ENCODE measurements around the gene MOGAT2. TPM values are rescaled to one million over a fixed set of nuclear protein-coding genes. Genes with fewer than 3 reads are reported as not detected.

The MOGAT2 gene
- total RNA-seq, 1 donor from 2014 or later = not detected

DNA sequence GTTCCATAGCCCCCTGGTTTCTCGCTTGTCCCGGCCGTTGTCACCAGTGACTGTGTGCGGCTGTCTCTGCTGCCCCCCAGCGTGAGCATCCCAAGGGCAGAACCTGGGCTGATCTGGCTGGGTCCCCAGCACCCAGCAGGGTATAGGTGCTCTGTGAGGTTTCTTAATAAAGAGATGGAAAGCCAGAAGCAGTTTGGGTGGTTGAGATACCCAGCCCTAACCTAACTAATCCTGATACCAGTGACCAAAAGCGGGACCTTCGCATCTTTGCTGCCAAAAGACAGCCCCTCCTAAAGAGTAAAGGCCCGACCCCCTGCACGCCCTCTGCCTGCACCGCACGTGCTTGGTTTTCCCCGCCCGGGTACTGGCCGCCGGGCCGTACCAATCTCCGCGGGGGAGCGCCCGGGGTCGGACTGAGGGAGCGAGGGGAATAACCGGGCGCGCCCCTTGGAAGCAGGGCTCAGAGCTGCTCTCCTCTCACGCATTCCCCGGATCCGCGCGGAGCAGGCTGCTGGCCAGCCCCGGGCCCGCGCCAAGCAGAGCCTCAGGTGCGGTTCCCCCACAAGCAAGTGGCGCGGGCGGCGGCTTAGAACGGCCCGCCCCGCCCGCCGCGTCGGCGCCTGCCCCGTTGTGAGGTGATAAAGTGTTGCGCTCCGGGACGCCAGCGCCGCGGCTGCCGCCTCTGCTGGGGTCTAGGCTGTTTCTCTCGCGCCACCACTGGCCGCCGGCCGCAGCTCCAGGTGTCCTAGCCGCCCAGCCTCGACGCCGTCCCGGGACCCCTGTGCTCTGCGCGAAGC lies 50.7 kb downstream of the MOGAT2 start, which contains the start of gene DGAT2:
TSS of gene DGAT2 (plus strand) at position 667 of the 797 bp plus-strand sequence. CDS start 214 bp downstream, outside the sequence.
- Mint-ChIP-seq H3K27ac (peak within 1 kb of the TSS; percentile 60), H3K36me3 (ENCODE audit: low read depth) (no peaks in the 10 kb centered on the region), H3K9me3 (no peaks in the 10 kb centered on the region), H3K27me3 (ENCODE audit: low read depth) (peaks cover 26% of the 10 kb centered on the region), H3K4me3 (ENCODE audit: low read depth) (peak within 1 kb of the TSS; percentile 70), H3K4me1 (ENCODE audit: low read depth) (peaks cover 23% of the 10 kb centered on the region)
- DNase-seq (ENCODE audit: low spot score) = peak; percentile 68
- intact Hi-C loops (cut with micrococcal nuclease) = loop anchor here (2.0 kb wide), 1 partner anchor 46 kb away; the partner anchor contains the start of gene UVRAG

DNA sequence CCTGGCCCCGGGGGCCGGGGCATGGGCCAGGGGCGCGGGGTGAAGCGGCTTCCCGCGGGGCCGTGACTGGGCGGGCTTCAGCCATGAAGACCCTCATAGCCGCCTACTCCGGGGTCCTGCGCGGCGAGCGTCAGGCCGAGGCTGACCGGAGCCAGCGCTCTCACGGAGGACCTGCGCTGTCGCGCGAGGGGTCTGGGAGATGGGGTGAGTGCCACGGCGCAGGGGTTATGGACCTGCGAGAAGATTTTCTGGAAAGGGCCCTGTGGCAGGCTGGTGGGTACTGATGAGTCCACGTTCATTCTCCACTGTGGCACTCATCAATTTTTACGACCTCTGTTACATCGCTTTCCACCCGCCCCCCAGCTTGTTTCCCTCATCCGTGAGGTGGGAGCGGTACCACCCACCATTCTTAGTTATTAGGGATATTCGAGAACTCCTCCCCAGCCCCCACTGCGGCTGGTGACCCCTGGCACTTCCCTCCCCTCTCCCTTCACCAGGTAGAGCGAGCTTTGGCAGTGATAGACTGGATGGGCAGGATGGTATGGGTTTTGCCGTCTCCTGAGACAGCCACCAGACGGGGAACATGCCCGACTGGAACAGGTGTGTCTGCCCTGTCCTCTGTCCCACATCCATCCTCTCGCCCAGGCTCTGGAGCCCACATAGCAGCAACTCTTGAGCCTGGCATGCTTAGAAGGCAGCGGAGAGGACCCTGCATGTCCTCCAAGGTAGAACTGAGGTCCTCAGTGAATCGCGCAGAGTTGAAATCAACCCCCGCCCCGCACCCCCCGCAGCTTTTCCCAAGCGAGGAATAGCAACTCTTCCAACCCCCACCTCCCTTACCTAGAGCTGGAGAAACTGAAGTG lies 51.5 kb downstream of the MOGAT2 start:
- intact Hi-C loops (cut with micrococcal nuclease) = loop anchor here (2.0 kb wide), 1 partner anchor 46 kb away; the partner anchor contains the start of gene UVRAG
- Mint-ChIP-seq H3K27me3 (ENCODE audit: low read depth) (peaks cover 26% of the 10 kb centered on the region), H3K27ac (no peak overlapping the region)

DNA sequence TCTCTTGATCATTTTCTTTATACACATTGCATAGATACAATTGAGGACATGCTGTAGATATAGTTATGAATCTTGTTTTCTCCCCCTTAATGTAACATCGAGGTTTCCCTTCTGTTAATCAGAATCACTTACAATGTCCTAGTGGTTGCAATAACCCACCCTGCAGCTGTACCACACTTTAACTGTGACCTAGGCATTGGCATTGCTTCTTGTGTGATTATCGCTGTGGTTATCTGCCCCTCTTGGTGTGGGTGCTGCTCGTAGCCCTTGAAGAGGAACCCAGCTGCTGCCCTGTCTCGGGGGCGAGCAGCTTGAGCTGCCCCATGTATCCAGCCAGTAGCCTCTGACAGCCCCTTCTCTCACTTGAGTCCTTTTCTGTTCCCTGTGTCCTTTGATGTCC lies 52.5 kb downstream of the MOGAT2 start:
- no peaks in the 10 kb centered on the region for H3K9me3 Mint-ChIP-seq
- intact Hi-C loops (cut with micrococcal nuclease) = no loop called here
- no peak overlapping the region for H3K27ac Mint-ChIP-seq

More for the DNA sequence above, 51.5 kb downstream of the MOGAT2 start:
- Mint-ChIP-seq H3K36me3 (ENCODE audit: low read depth) (no peaks in the 10 kb centered on the region), H3K9me3 (no peaks in the 10 kb centered on the region), H3K4me3 (ENCODE audit: low read depth) (peak overlapping the region; percentile 61), H3K4me1 (ENCODE audit: low read depth) (peaks cover 29% of the 10 kb centered on the region)
- DNase-seq (ENCODE audit: low spot score) = no peak

DNA sequence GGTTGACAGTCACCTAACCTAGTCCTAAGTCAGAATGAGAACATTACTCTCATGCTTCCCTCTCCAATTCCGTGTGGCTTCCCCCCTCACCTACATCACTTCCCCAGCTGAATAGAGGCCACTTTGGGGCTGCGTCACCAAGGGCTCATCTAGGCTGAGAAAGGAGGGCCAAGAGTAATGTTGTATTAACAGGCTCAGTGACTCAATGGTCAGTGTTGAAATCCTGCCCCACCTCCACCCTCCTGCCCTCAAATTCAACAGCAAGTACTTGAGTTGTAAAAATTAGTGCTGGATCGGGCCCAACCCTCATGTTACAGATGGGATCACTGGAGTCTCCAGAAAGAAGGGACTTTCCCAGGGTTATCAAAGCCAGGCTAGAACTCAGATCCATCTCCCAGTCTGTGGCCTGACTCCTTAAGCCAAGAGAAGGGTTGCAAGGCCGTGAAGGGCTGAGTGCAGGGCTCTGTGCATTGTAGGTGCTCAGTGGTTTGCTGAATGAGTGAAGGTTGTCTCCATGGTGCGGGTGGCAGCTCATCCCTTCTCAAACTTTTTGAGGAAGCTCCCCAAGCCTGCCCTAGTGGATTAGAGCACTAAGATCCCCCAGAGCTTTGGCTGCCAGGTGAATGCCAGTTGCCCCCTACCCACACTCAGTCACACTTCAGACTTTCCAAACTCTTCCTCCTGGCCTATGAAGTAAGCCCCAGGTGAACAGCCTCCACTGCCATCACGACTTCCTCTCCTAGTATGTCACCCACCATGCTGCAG lies 54.2 kb downstream of the MOGAT2 start:
- intact Hi-C loops (cut with micrococcal nuclease) = no loop called here
- H3K27ac Mint-ChIP-seq = no peak overlapping the region
- no peaks in the 10 kb centered on the region for H3K9me3 Mint-ChIP-seq
- peaks cover 26% of the 10 kb centered on the region for H3K27me3 Mint-ChIP-seq (ENCODE audit: low read depth)
- no peaks in the 10 kb centered on the region for H3K36me3 Mint-ChIP-seq (ENCODE audit: low read depth)
- H3K4me1 Mint-ChIP-seq (ENCODE audit: low read depth) = peaks cover 28% of the 10 kb centered on the region
- no peak for DNase-seq (ENCODE audit: low spot score)
- no peak overlapping the region for H3K4me3 Mint-ChIP-seq (ENCODE audit: low read depth)

More for the DNA sequence above, 52.5 kb downstream of the MOGAT2 start:
- Mint-ChIP-seq H3K27me3 (ENCODE audit: low read depth) (peaks cover 26% of the 10 kb centered on the region), H3K4me3 (ENCODE audit: low read depth) (no peak overlapping the region), H3K36me3 (ENCODE audit: low read depth) (no peaks in the 10 kb centered on the region), H3K4me1 (ENCODE audit: low read depth) (peaks cover 29% of the 10 kb centered on the region)
- no peak for DNase-seq (ENCODE audit: low spot score)

DNA sequence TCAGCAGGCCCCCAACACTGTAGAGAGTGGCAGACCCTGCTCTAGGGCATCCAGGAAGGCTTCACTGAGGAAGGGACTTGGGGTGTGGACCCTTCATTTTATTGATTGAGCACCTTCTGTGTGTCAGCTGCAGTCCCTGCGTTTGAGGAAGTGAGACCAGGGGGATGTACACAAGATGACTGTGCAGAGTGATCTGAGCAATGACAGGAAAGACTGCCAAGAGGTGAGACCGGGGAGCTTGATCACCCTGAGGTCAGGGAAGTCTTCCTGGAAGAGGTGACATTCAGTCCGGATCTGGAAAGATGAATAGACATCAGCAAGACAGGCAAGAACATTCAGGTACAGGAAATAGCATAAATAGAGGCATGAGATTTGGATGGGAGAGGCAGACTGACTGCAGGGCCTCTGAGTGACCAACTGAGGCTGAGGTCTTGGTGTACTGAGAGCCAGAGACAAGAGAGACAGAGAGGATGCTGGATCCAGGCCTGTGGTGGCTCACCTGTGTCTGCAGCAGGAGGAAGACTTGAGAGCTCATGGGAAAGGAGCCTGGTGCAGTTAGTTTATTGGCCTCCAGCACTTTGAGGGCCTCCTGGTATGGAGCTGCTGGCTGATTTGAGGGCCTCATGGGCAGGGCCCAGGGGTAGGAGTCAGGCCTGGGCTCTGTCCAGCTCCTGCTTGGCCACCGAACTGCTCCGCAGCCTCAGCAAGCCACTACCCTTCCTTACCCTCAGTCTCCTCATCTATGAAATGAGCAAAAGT lies 56.1 kb downstream of the MOGAT2 start:
- no peak overlapping the region for H3K4me3 Mint-ChIP-seq (ENCODE audit: low read depth)
- peaks cover 28% of the 10 kb centered on the region for H3K4me1 Mint-ChIP-seq (ENCODE audit: low read depth)
- intact Hi-C loops (cut with micrococcal nuclease) = no loop called here
- DNase-seq (ENCODE audit: low spot score) = no peak
- peak overlapping the region; percentile 34 for H3K27ac Mint-ChIP-seq
- no peaks in the 10 kb centered on the region for H3K9me3 Mint-ChIP-seq
- H3K27me3 Mint-ChIP-seq (ENCODE audit: low read depth) = peaks cover 23% of the 10 kb centered on the region
- H3K36me3 Mint-ChIP-seq (ENCODE audit: low read depth) = no peaks in the 10 kb centered on the region

DNA sequence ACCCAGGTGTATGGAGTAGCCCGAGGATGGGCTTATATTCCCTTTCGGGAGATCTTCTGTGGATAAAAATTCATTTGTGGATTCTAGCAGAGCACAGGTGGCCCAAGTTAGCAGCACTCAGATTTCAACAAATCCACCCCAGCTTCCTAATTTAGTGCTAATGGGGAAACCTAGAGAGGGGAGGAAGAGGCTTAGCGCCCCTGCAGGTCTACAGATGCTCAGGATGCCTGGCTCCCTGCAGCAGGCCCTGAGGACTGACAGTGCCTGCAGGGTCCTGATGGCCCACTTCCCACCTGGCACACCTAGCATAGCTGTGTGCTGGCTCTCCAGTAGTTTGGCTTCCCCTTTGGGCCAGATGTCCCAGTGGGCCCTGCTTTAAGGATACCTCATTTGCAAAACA lies 57.4 kb downstream of the MOGAT2 start:
- DNase-seq (ENCODE audit: low spot score) = no peak
- peaks cover 27% of the 10 kb centered on the region for H3K4me1 Mint-ChIP-seq (ENCODE audit: low read depth)
- peaks cover 14% of the 10 kb centered on the region for H3K27me3 Mint-ChIP-seq (ENCODE audit: low read depth)
- H3K4me3 Mint-ChIP-seq (ENCODE audit: low read depth) = no peak overlapping the region
- no peaks in the 10 kb centered on the region for H3K9me3 Mint-ChIP-seq
- H3K36me3 Mint-ChIP-seq (ENCODE audit: low read depth) = no peaks in the 10 kb centered on the region
- no peak overlapping the region for H3K27ac Mint-ChIP-seq
- intact Hi-C loops (cut with micrococcal nuclease) = no loop called here

DNA sequence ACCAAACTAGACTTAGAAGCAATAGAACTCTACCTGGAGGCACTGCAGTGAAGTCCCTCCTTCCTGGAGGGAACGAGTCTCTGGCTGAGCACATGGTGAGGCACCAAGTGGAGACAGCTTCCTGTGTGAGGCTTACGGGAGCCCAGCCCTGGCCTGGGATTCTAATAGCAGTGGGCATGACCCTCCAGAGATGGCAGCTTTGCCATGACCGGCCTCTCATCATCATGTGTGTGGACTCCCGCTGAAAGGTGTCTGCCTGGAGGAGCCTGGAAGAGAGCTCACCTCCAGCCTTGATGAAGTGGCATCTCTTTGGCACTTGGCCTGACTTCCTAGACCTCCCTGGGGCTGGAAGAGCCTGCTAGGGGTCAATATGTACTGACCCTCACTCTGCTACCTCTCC lies 58.9 kb downstream of the MOGAT2 start:
- Mint-ChIP-seq H3K9me3 (no peaks in the 10 kb centered on the region), H3K27ac (no peak overlapping the region), H3K4me3 (ENCODE audit: low read depth) (no peak overlapping the region), H3K36me3 (ENCODE audit: low read depth) (no peaks in the 10 kb centered on the region), H3K27me3 (ENCODE audit: low read depth) (no peaks in the 10 kb centered on the region), H3K4me1 (ENCODE audit: low read depth) (peaks cover 25% of the 10 kb centered on the region)
- DNase-seq (ENCODE audit: low spot score) = no peak
- intact Hi-C loops (cut with micrococcal nuclease) = no loop called here

DNA sequence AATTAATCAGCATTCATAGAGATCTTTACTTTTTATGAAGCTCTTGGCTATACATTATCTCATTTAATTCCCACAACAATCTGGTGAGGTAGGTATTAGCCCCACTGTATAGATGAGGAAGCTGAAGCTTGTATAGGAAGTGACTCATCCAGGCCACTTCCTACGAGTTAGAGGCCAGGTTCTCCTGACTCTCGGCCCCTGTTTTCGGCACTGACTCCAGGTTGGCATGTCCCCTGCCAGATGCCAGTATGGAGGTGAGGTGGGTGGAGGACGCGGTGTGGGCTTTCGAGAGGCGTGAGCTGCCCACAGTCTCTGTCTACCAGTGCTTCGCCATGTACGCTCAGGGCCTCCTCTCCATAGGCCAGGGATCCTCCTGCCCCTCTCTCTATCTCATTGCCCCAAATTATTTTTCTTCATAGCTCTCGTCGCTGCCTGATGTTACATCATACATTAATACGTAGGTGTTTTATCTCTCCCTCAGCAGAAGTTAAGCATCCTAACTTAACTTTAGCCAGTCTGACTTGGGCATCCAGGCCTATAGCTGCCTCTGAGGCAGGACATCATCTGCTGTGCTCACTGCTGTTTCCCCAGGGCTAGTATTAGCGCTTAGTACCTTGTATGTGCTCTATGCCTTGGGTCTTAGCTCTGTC lies 59.9 kb downstream of the MOGAT2 start:
- Mint-ChIP-seq H3K27ac (no peak overlapping the region), H3K4me3 (ENCODE audit: low read depth) (no peak overlapping the region), H3K4me1 (ENCODE audit: low read depth) (peaks cover 25% of the 10 kb centered on the region), H3K27me3 (ENCODE audit: low read depth) (no peaks in the 10 kb centered on the region), H3K9me3 (no peaks in the 10 kb centered on the region), H3K36me3 (ENCODE audit: low read depth) (no peaks in the 10 kb centered on the region)
- intact Hi-C loops (cut with micrococcal nuclease) = no loop called here
- no peak for DNase-seq (ENCODE audit: low spot score)

DNA sequence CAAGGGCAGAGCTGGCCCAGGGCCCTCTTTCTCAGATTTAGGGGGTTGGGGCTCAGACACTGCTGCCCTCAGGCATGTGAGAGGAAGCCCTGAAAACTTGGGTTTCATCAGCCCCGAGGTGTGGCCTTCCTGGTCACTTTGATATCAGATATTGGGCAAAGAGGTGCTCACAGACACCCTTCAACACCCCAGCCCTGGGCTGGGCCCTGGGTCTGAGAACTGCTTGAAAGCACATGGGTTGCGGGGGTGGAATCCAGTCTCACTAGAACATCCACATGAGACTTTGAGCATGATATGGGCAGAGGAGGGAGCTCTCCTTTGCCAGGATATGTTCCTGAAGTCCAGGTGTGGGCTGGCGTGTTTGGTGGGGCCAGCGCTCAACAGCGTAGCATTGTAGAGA lies 61.3 kb downstream of the MOGAT2 start:
- no peak for DNase-seq (ENCODE audit: low spot score)
- Mint-ChIP-seq H3K9me3 (no peaks in the 10 kb centered on the region), H3K27me3 (ENCODE audit: low read depth) (no peaks in the 10 kb centered on the region), H3K4me3 (ENCODE audit: low read depth) (no peak overlapping the region), H3K4me1 (ENCODE audit: low read depth) (peaks cover 20% of the 10 kb centered on the region), H3K27ac (no peak overlapping the region), H3K36me3 (ENCODE audit: low read depth) (no peaks in the 10 kb centered on the region)
- intact Hi-C loops (cut with micrococcal nuclease) = no loop called here

DNA sequence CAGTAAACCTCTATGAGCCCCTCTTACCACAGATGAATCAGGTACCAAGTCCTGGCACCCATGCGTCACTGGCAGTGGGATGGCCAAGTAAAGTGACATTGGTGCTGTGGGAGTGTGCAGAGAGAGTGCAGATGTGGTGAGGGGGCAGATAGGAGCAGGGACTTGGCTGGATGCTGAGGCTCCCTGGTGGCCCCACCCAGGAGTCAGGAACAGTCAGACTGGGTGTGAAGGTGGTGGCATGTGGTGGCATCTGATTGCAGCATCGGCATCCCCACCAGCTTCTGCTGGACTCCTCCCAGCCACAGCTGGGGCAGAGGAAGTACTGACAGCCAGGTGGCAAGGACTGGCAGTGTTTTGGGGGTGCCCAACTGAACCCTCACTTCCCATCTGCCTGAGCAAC lies 62.3 kb downstream of the MOGAT2 start:
- no peaks in the 10 kb centered on the region for H3K36me3 Mint-ChIP-seq (ENCODE audit: low read depth)
- DNase-seq (ENCODE audit: low spot score) = no peak
- peaks cover 20% of the 10 kb centered on the region for H3K4me1 Mint-ChIP-seq (ENCODE audit: low read depth)
- intact Hi-C loops (cut with micrococcal nuclease) = no loop called here
- no peaks in the 10 kb centered on the region for H3K9me3 Mint-ChIP-seq
- no peak overlapping the region for H3K27ac Mint-ChIP-seq
- H3K27me3 Mint-ChIP-seq (ENCODE audit: low read depth) = no peaks in the 10 kb centered on the region
- H3K4me3 Mint-ChIP-seq (ENCODE audit: low read depth) = no peak overlapping the region

DNA sequence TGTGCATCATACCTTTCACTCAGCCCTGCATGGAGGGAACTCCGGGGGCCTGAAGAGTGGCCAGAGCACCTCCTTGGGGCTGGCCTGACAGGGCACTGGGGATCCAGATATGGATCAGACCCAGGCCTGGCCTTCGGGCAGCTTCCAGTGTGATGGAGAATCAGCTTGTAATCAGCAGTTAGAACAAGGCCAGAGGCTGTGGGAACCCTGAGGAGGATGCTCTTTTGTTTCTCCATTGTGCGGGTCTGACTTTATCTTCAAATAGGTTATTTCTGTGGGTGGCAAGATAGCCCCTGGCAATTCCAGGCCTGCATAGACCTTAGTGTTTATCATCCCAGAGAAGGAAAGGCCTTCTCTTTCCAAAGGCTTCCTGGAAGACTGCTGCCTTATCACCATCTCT lies 63.2 kb downstream of the MOGAT2 start:
- peaks cover 20% of the 10 kb centered on the region for H3K4me1 Mint-ChIP-seq (ENCODE audit: low read depth)
- H3K27ac Mint-ChIP-seq = no peak overlapping the region
- H3K27me3 Mint-ChIP-seq (ENCODE audit: low read depth) = no peaks in the 10 kb centered on the region
- intact Hi-C loops (cut with micrococcal nuclease) = no loop called here
- H3K9me3 Mint-ChIP-seq = no peaks in the 10 kb centered on the region
- DNase-seq (ENCODE audit: low spot score) = no peak
- H3K36me3 Mint-ChIP-seq (ENCODE audit: low read depth) = no peaks in the 10 kb centered on the region
- H3K4me3 Mint-ChIP-seq (ENCODE audit: low read depth) = no peak overlapping the region
